SIG-M5 treated with dmso at 0.1 percent for 504 hours (cell line): ENCODE data around the gene CAMTA1.
A peak's percentile ranks its signal among the peaks of the same experiment; 100 is the strongest.

Source experiments
- DNase-seq: peaks from one replicate; lab custom pipeline; 2025; ENCODE audit not compliant: unreplicated experiment; lab: John Stamatoyannopoulos, UW

Gene CAMTA1

DNA sequence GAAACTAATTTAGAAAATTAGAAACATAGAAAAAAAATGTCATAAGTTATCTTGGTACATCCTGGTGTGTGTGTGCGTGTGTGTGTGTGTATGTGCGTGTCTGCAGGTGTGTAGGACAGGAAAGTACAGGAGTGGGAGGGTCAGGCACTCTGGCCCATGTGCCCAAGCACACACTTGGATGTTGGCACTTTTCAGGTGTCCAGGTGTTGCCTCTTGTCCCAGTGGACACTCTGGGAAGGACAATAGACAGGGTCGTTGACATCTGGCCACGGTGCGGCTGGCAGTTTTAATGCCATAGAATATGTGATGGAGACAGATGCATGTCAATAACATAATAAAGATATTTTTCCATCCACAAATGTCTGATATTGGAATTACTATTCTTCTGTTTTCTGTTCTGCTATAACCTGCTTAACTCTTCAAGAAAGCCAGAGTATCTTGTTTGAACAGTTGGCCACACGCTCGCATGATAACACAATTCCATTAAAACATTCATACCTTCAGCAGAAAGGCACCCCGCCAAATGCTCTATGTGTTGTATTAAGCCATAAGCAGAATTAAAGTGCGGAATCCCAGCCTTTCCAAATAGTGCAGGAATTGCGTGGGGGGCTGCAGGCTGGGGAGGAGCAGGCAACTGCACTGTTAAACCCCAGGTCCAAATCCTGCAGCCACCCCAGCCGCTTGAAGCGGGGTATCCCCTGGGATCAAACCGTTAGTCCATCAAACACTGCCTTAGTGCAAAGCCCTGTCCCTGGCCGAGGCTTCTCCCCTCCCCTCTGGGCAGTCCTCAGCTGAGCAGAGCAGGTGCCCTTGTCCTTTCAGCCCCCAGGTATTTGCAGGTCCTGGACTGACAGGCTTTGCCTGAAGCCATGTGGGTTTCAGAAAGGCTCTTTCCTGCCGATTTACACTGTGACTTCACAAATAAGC, 390.0 kb downstream of the CAMTA1 start:
- DNase-seq = no peak

DNA sequence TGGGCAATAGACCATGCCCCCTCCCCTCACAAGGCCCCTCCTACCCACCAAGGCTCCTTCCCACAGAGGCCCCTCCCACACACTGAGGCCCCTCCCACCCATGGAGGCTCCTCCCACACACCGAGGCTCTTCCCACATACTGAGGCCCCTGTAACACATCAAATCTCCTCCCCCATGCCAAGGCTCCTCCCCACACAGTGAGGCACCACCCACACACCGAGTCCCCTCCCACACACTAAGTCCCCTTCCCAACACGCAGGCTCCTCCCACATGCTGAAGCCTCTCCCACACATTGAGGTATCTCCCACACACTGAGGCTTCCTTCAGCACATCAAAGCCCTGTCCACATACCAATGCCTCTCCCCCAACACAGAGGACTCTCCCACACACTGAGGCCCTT, 391.8 kb downstream of the CAMTA1 start:
- no peak for DNase-seq

DNA sequence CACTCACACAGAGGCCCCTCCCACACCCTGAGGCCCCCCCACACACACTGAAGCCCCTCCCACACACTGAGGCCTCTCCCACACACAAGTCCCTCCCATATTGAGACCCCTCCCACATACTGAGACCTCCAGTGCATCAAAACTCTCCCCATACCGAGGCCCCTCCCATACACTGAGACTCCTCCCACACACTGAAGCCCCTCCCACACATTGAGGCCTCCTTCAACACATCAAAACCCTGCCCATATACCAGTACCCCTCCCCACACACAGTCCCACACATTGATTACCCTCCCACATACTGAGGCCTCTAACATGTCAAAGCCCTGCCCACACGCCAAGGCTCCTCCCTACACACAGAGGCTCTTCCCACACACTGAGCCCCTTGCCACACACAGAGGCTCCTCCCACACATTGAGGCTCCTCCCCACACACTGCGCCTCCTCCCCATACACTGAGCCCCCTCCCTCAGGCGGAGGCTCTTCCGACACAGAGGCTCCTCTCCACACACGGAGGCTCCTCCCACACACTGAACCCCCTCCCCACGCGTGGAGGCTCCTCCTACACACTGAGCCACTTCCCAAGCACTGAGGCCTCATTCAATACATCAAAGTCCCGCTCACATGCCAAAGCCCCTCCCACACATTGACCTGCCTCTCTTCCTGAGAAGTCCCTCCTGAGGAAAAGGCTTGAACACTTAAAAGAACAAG, 392.3 kb downstream of the CAMTA1 start:
- DNase-seq = no peak

DNA sequence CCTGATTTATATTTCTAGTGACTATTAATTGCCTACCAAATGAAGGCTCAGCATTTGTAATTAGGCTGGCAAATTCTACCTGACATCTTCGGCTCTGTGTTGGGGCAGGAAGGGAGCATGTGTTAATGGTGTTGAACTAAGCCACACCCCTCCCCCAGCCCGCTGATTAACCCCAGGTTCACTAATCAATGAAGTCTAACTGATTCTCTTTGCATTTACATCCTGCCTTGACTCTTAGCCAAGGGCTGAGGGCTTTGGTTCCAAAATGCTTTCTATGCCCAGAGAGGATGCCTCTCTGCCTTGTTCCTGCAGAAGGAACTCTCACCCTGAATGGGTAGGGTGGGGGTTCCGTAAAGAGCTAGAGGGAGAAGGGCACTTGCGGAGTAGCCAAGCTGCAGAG, 393.1 kb downstream of the CAMTA1 start:
- DNase-seq = no peak

DNA sequence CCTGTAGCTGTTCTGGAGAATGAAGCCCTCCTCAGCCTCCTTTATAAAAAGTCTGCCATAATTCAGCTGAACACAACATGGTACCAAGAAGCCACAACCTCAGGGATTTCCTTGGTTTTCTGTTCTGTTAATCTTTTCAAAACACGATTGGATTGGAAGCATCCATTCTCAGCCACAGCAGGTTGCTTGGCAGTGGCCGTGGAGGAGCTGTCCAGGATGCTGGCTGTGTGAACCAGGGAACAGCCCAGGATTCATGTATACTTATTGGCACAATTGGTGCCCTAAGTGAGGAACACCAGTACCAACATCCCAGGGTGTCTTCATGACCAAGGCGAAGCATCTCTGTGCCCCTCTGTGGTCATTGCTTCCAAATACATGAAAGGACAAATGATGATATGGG, 393.5 kb downstream of the CAMTA1 start:
- DNase-seq = no peak

DNA sequence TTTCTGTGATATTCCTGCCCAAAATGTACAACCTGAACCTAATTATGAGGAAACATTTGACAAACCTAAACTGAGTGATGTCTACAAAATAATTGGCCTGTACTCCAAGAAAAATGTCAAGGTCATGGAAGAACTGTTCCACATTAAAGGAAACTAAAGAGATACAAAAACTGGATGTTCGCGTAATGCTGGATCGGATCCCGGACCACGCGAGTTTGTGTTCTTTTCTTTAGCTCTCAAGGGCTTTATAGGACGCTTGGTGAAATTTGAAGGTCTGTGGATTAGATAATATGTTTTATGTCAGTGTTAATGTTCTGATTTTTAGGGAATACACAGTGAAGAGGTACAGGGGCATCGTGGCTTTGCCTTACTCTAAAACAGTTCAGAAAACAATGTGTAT, 400.5 kb downstream of the CAMTA1 start:
- DNase-seq = no peak

DNA sequence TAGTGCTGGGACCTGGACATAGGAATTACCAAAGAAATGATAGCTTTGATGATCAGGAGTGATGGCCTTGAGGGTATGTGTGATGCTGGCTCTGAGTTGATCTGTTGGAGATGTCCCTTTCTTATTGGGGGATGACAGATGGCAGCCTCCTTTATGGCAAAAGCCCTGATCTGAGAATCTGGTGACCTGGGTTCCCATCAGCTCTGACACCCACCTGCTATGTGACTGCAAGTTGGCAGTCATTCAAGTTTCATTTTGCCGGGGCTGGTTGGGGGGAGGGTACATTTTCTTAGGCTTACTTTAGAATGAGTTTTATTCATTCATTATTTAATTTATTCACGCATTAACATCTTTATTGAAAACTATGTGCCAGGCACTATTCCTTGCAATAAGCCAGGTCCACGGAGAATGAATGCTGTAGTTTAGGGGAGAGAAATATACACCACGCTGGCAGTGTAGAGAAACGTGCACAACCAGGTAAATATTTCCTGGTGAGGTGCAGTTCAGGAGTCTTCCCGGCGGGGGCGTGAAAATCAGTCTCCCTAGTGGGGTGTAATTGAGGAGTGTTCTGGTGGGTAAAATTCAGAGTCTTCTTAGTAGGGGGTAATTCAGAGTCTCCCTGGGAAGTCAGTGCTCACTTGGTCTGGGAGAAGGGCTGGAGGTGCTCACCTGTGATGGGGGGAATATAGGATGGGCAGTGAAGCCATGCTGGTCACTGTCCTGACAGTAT, 401.3 kb downstream of the CAMTA1 start:
- no peak for DNase-seq

DNA sequence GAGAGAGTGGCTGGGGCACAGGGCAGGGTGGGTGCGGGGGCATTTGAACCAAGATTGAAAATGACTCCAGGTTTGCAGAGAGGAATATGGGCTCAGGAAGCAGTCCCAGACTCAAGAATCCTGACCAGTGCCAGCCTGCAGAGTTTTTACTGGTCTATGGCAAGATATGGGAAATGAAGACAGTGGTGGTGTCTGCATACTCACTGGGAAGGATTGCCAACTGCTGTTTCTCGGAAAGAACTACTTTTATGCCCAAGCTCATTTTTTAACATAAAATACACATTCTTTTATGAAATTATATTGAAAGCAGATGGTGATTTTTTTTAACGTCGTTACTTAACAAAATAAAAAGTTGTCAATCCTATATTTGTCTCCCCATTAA, 401.8 kb downstream of the CAMTA1 start:
- no peak for DNase-seq

DNA sequence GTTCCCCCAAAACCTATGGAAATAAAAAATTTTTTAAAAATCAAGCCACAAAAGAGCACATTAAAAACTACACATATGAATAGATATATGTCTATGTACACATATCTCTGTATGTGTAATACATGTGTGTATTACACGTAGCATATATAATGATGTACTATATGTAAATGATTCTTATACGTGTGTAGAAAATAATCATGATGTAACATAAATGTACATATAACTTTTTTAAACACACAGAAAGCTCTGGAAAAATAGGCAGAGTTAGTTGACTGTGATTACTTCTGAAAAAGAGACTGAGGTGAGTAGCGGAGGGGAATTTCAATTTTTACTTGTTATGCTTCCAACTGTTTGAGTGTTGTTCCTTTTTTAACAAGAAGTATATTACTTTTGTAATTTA, 405.0 kb downstream of the CAMTA1 start:
- DNase-seq = no peak

DNA sequence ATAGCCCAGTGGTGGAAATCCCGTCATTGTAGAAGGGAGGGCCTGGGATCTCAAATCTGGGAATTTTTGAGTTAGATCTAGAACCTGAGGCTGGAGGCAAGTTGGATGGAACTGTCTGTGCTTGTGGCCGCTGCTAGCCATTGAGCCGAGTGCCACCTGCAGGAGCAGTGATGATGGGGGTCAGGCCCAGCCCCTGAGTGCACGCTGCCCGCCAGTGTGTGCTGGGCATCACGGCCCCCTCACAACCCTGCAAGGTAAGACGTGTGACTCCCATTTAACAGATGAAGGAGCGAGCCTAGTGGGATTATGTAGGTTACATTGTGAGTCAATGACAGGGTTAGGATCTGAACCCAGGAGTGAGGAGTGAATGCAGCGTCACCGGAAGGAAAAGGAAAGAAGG, 407.2 kb downstream of the CAMTA1 start:
- DNase-seq = no peak

DNA sequence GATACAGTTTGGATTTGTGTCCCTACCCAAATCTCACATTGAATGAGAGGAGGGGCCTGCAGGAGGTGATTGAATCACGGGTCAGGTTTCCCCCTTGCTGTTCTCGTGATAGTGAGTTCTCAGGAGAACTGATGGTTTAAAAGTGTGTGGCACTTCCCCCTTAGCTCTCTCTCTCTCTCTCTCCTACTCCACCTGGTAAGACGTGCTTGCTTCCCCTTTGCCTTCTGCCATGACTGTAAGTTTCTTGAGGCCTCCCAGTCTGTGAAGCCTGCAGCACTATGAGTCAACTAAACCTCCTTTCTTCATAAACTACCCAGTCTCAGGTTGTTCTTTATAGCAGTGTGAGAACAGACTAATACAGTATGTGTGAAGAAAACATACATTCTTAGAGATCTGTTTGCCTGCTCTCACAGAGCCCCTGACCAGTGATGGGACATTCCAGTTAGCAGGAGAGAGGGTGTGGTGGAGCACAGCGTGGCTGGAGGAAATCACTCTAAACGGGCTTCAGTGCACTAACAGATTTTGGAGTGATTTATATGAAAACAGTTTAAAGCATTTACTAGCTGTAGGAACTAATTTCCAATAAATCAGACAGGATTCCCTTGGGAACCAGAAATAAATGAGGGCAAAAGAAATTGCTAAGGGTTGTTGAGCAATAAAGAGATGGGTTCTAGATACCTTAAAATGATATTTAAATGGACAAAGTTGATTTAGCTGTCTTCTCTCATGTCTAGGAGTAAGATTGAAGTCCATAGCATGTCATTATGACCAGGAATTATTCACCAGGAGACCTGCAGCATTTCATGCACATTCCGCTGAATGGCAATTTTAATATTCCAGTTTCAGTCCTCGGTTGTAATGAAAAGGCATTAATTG, 411.0 kb downstream of the CAMTA1 start:
- DNase-seq = no peak

DNA sequence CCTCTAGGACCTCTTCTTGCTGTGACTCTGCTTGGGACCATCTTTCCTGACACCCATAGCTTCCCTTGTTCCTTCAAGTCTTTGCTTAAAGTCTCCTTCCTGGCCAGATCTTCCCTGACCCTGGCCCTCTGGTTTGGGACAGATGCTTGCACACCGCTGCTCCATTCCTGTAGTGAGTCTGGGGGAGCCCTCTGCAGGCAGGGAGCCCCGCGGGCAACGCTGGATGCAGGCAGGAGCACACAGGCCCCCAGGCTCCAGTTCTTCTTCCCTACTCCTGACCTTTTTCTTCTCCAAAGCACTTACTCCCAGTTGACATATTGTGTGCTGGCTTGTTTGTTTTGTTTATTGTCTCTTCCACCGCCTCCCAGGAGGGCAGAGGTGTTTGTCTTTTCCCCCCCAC, 413.4 kb downstream of the CAMTA1 start:
- DNase-seq = no peak

DNA sequence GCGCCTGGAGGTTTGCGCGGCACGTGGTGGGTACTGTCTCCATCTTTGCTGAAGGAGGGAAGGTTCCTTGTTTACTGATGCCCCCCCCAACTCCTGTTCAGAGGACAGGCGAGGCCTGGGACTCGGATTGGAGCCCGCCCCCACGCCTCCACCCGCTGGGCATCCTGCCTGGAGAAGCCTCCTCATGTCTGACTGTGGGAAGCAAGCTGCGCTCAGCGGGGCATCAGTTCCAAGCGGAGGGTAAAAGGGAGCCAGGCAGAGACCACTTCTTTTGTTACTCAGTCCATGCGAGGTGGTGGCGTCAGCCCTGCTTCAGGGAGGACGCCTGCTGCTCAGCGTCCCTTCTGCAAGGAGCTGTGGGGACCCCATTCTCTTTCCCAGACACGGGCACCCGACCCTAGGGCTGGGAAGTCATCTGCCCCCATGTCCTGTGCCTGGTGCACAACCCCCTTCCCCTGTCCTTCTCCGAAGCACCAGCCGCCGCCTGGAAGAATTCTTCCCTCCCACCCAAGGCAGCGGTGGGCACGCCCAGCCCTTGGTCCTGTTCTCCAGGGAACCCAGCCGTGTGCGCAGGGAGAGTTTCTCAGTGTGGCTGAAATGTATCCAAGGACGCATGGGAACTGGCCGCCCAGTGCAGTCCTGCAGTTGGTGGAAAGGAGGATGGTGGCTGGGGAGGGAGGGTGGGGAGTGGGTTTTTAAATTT, 414.0 kb downstream of the CAMTA1 start:
- DNase-seq = no peak

DNA sequence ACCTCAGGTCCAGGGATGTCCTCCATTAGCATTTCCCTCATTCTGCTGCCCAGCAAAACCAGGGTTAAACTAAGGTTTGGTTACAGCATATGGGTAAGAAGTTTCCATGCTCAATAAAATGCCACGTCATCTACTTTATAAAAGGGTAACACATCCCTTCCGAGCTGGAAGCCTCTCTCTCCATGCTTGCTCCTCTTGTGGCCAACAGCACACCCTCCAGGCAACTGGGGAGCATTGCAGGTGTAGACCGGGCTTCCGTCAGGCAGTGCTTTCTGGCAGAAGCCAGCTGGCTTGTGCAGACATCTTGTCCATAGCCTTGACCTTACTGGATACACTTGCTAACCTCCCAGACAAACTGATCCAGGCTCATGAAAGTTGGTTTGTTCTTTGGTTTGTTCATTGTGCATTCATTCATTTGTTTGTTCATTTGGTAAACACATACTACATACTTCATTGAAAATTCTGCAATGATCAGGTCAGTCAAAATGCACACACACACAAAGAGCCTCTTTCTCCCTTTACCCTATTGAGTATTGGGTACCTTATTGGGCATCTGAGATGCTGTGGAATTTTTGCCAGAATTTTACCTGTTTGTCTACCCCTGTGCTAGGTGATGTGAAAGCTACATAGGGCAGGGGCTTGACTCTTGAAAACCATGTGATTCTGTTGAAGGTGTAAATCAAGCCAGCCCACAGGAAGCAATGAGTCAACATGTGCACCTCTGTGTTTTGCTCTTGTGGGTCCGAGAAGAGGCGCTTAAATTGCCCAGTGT, 422.8 kb downstream of the CAMTA1 start:
- DNase-seq = peak; percentile 32

DNA sequence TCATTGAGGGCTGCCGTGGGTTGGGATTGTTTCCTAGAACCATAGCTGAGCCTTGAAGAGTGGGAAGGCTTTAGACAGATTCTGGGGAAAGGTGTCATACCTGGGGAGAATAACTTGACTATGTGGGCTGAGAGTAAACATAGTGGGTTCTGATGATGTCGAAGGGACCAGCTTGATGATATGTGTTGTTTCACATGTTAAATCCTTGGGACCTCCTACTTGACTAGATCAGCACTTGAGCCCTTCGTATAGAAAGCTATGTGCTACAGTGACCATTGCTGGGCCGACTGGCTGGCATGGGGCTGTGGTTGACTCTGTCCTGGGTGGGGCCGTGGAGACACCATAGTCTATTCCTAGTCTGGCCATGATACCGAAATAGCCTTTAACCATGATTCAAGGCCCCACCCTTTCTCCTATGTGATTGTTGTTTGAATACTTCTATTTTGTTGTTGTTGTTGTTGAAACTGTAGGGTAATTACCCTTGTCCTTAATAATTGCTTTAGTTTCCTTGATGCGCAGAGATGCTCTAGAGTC, 423.5 kb downstream of the CAMTA1 start:
- no peak for DNase-seq

DNA sequence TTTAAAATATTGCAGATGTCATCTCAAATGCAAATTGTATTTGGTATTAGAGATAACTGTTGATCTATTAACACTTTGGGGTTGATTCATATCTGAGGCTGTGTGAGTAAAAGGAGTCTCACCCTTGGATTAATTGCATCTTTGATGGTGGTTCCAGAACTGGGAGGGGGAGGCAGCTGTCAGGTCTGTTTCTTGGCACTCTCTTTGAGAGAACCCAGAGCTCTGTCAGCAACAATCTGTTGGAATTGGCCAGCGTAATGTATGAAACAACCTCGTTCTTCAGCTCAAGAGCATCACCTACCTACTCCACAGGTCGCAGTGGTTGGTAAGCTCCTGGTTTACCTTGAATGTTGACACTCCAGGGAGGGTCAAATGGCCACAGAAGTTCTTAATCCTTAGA, 424.1 kb downstream of the CAMTA1 start:
- no peak for DNase-seq

DNA sequence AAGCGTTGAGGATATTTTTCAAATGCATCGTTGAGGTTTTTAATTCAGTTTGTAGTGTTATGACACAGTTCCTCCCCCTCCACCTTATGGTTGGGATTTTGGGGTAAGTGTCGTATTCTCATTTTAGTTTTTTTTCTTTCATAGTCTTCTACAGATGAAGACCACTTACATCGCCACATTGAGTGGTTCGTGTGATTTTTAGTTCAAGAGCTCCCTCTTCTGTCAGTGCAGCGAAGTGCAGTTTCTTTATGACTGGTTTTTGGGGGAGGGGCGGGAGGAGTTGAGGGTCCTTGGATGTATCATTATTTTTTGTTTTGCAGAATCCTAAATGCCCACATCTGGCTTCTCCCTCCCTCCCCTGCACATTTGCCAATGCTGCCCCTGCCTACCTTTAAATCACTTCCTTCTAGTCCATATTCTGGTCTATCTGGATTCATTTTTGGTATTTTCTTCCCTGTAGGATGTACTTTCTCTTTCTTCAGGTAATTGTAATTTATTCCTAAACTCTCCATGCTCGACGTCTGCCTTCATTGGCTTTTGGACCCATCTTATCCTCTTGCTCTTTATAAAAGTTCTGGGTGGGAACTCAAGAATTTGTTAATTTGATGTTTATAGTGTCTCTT, 433.1 kb downstream of the CAMTA1 start:
- peak; percentile 29 for DNase-seq

DNA sequence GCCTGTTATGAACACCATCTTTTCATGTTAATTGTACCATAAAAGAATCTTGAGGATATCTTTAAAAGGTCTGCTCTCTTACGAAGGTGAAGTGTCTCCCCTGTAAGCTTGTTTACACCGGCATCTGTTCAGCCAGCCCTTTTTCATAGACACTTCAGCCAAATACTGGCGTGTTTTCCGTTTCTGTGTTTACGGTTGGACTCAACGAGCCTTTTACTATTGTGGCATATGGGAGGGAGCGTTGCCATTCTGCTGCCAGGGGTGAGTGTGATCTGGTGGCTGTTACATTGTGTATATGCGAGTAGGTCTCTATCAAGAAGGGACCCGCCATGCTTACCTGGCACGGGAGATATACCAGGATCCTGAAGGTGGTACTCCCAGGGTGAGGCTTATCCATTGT, 433.8 kb downstream of the CAMTA1 start:
- no peak for DNase-seq

DNA sequence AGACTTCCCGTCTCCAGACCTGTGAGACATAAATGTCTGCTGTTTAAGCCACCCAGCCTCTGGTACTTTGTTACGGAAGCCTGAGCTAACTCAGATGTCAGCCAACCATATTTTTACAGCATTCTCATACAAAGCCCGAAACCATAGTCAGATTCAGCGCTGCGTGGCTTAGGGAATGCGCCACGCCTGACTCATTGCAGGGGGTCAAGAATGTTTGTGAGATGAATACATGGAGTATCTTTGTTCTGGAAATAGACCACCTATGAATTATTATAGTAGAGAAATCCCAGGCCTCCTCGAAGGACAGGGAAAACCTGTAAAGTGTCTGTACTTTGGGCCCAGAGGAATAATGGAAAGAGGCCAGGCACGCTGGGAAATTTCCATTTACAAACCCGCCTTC, 434.8 kb downstream of the CAMTA1 start:
- no peak for DNase-seq
